Measurements from ENCODE around the gene RAPGEF1.

GRCh38 chr9:131747352-131747751 lies 7.5 kb upstream of the RAPGEF1 start:
- TF ChIP-seq TAF1 (IDR thresholded peaks at IDR 0.05; ENCODE audit: low read depth, low read length) (no peak), POLR2A (IDR thresholded peaks at IDR 0.05; ENCODE audit: low read depth, low read length) (no peak)
